Heart left ventricle (tissue), 16 donors: ENCODE results near the gene ATG16L2. TPM values are rescaled to one million over a fixed set of nuclear protein-coding genes. Genes with fewer than 3 reads are reported as not detected.

ENCODE experiments used
- ATAC-seq, 4 donors: fragments of 200-7000 bp; cut with Tn5 transposase; one replicate each; pipeline ENCODE4 v1.9.1; 2020 to 2022; ENCODE audit warnings: moderate library complexity in 4 of 4, mild to moderate bottlenecking in 3 of 4, moderate number of reproducible peaks in 1 of 4
- DNase-seq, 5 donors: peaks; one replicate each; pipeline ENCODE4 v3.0.0-alpha.2; 2020
- H3K27ac ChIP-seq, 12 donors: fragments of 200-600 bp; sonication (generic) in 4 of 12; one replicate each; pipeline versions ENCODE4 v1.5.0 to v1.8.0; 2016 to 2022; ENCODE audit warnings: mild to moderate bottlenecking in 2 of 12
- H3K27me3 ChIP-seq, 9 donors: fragments of 200-600 bp; sonication (generic) in 2 of 9; one replicate each; pipeline versions ENCODE4 v1.5.1 to v1.8.0; 2016 to 2022; ENCODE audit warnings: mild to moderate bottlenecking in 3 of 9
- H3K36me3 ChIP-seq, 9 donors: fragments of 200-600 bp; sonication (generic) in 2 of 9; one replicate each; pipeline versions ENCODE4 v1.5.0 to v1.8.0; 2018 to 2022; ENCODE audit warnings: mild to moderate bottlenecking in 2 of 9
- H3K4me1 ChIP-seq, 12 donors: fragments of 200-600 bp; sonication (generic) in 4 of 12; one replicate each; pipeline versions ENCODE4 v1.5.0 to v1.8.0; 2016 to 2022; ENCODE audit warnings: mild to moderate bottlenecking in 3 of 12
- H3K4me3 ChIP-seq, 12 donors: fragments of 200-600 bp; sonication (generic) in 4 of 12; one replicate each; pipeline versions ENCODE4 v1.5.0 to v1.8.0; 2017 to 2022; ENCODE audit warnings: mild to moderate bottlenecking in 9 of 12, moderate library complexity in 4 of 12
- H3K9me3 ChIP-seq, 12 donors: fragments of 200-600 bp; sonication (generic) in 4 of 12; one replicate each; pipeline versions ENCODE4 v1.5.0 to v1.8.0; 2016 to 2022; ENCODE audit warnings: mild to moderate bottlenecking in 1 of 12
- POLR2A ChIP-seq, 2 donors: fragments of 450-650 bp; IDR thresholded peaks; one replicate each; pipeline ENCODE4 v1.6.1; 2017; ENCODE audit warnings: antibody characterized with exemption in 2 of 2, mild to moderate bottlenecking in 2 of 2, moderate library complexity in 2 of 2
- WGBS, 4 donors: extraction: QIAGEN DNeasy Blood & Tissue Kit in 2 of 4; methylation state at CpG; one replicate each; pipeline versions ENCODE4 v1.1.5 to v1.1.7; 2013 to 2018; 5-methylcytosine and 5-hydroxymethylcytosine counted together
- intact Hi-C, 10 donors: fragments of 100-400 bp; cut with DNase I; formaldehyde crosslinking; loops; one replicate each; pipeline versions ENCODE4 v1.11.1 to v1.14.2; 2022
- polyA plus RNA-seq, 2 donors: library from polyadenylated mRNA; stranded (reverse); fragments of 200-250 nt; gene quantifications; one replicate each; pipeline ENCODE4 v1.2.3, GENCODE V29; 2013
- total RNA-seq, 9 donors: library from RNA; depleted of rRNA in 2 of 9; stranded (reverse); fragments of >200 nt in 2 of 9; fragmentation: NEBNext Ultra II Directional in 3 of 9; extraction: Animal tissue kit (Norgen Biotek cat#: 25700) in 3 of 9; gene quantifications; one replicate each; pipeline versions ENCODE4 v1.1.0 to v1.2.4, GENCODE V29; 2016 to 2023
- TF ChIP-seq, protein P1 (sequence below), 12 donors: fragments of 200-600 bp; sonication (generic) in 4 of 12; IDR thresholded peaks; one replicate each; pipeline versions ENCODE4 v1.5.0 to v1.8.0; 2018 to 2022; ENCODE audit warnings: antibody characterized with exemption in 12 of 12, mild to moderate bottlenecking in 5 of 12
- donor health status: ischemic (EF 13 %, LVEDD 7.1; RV severe dilation, severe dysfunction).
- donor health status: healthy with polysubstance abuse.
- donor health status: DM: no; HTN: yes; CAD: no.
- donor health status: DM: no; HTN: no; CAD: no.
- donor health status: ischemic (EF 25% LVEDD 6.9; RV normal size, moderate dysfunction).
- donor health status: ischemic (EF 25% LVEDD 5.7; RV mildly dilated, moderate dysfunction).
- donor health status: healthy.
- donor health status: DM: yes; HTN: yes; CAD: no.
- donor health status: ischemic (EF 35%, LVEDD 5.7; RV mildly dilated, moderate dysfunction).
- donor health status: nonischemic (EF 11% LVEDD 7.7; RV severe dilation, severe dysfunction).
- donor health status: DM: yes; HTN: yes; CAD: no.
- donor health status: PGD.
- donor health status: ischemic (EF 29% LVEDD 5.4; RV normal size, mild dysfunction).
- donor health status: nonischemic (EF 23%, LVEDD 6.1; RV moderate dilation, normal function).

Gene ATG16L2
- total and polyA plus RNA-seq, 11 donors, result 6.0 to 28.9 (median 13.2) TPM

DNA sequence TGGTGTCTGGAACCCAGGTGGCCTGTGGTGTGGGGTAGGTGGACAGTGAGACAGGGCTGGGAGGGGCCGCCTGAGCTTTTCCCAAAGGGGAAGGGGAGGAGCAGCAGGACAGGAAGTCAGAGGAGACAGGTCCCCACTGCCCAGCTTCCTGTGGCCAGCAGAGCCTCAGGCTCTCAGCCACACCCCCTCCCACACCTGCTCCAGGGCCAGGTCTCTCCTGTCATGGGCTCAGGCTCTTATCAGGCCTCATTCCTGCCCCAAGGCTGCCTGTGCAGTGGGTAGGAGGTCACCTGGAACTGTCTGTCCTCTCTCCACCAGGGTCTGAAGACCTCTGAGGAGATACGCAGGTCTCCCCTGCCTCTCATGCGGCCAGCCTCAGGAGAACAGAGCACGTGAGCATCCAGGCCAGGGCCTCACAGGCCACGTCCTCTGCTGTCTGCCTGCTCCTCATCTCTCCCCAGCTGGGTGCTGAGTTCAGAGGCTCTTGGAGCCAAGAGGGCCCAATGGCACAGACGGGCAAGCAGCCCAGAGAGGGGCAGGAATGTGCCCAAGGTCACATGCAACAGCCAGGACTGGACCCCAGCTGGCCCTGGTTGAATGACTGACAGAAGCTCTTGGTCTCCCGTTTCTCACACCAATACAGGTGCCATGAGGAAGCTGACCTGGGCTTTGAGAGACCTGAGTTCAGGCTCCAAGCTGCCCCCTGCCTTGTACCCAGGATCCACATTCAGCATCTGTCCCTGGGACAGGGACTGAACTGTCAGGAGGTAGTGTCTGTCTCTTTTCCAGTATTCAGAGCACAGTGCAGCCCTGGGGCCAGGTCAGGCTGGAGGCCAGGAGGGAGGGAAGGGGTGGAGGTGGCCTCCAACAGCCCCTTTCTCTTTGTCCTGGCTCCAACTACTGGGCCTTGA lies 37.1 kb upstream of the ATG16L2 start:
- Histone ChIP-seq H3K27ac (peak overlapping the region in 11 of 12 donors; percentile 3 to 77 (median 60)), H3K36me3 (no peaks in the 10 kb centered on the region), H3K9me3 (no peaks in the 10 kb centered on the region), H3K4me1 (peaks cover 0 to 62% (median 37%) of the 10 kb centered on the region in 12 donors), H3K27me3 (no peaks in the 10 kb centered on the region), H3K4me3 (no peak overlapping the region)
- intact Hi-C loops, result loop anchor here in 1 of 10 donors (5.0 kb wide), 1 partner anchor 40 kb away; no protein-coding TSS in a partner anchor
- ATAC-seq (peak; percentile 48 to 66 (median 60)), DNase-seq (peak in 4 of 5 donors; percentile 53 to 84 (median 73))
- 52 to 72% (median 55%) methylated on average over 3 to 7 of the region's 7 CpGs for WGBS, 4 donors
- TF ChIP-seq POLR2A (IDR thresholded peaks at IDR 0.05), result no peak
- TF ChIP-seq, protein P1, sequence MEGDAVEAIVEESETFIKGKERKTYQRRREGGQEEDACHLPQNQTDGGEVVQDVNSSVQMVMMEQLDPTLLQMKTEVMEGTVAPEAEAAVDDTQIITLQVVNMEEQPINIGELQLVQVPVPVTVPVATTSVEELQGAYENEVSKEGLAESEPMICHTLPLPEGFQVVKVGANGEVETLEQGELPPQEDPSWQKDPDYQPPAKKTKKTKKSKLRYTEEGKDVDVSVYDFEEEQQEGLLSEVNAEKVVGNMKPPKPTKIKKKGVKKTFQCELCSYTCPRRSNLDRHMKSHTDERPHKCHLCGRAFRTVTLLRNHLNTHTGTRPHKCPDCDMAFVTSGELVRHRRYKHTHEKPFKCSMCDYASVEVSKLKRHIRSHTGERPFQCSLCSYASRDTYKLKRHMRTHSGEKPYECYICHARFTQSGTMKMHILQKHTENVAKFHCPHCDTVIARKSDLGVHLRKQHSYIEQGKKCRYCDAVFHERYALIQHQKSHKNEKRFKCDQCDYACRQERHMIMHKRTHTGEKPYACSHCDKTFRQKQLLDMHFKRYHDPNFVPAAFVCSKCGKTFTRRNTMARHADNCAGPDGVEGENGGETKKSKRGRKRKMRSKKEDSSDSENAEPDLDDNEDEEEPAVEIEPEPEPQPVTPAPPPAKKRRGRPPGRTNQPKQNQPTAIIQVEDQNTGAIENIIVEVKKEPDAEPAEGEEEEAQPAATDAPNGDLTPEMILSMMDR (IDR thresholded peaks at IDR 0.05), result no peak

DNA sequence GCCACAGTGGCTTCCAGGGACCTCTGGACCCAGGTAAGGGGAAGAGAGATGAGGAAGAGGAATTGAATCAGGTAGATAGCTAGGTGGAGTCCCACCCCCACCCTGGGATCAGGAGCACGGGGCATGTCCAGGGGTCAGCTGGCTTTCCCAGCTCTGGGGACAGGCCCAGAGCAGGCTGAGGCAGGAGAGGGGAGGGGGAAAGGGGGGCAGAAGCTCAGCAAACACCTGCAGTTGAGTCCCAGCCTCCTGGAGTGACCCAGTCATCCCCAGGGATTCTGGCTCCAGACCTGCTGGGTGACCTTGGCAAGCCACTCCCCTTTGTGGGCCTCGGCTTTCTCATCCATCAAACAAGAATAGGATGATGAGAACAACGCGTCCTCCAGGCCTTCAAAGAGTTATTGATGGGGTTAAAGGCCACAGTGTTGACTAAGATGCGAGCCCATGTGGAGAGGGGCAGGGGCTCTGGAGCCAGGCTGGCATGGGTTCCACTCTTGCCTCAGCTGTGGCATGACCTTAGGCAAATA lies 36.4 kb upstream of the ATG16L2 start:
- TF ChIP-seq POLR2A (IDR thresholded peaks at IDR 0.05), result no peak
- TF ChIP-seq, protein P1 (IDR thresholded peaks at IDR 0.05), result no peak
- intact Hi-C loops, result loop anchor here in 1 of 10 donors (5.0 kb wide), 1 partner anchor 41 kb away; no protein-coding TSS in a partner anchor
- H3K4me1 ChIP-seq, result peaks cover 0 to 59% (median 36%) of the 10 kb centered on the region in 12 donors

DNA sequence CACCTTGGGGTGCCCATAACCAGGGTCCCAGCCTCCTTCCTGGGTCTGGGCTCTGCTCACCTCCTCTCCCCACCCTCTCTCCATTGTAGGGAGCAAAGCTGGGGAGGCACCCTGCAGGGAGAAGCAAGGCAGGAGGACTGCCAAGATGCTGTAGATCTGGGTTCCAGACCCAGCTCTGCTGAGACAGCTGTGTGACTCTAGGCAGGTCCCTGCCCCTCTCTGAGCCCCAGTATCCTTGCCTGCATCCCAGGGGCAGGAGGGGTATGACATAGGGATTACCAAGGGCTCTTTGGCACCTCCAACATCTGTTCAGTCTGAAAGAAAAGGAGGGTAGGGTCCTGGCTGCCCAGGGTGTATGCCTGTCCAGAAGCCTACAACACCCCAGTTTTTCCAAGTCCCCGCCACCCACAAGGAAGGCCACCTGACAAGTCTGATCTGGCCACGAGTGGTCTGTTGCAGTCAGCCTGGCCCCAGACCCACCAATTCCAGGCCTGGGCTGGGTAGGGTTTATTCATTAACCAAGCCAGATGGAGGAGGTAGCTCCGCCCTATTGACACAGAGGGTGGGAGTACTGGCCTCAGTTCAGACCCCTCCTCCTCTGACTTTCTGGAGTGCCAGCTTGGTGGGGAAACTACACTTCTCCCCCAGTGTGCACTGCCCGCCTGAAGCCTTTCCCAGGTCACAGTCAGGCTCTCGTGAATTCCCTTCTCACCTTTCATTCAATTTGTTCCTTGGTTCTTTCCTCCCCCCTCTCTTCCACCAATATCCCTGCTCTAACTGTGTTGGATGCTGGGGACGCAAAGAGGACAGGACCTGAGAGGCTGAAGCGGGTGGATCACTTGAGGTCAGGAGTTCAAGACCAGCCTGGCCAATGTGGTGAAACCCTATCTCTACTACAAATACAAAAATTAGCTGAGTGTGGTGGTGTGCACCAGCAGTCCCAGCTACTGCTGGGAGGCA lies 35.4 kb upstream of the ATG16L2 start:
- intact Hi-C loops, result loop anchor here in 1 of 10 donors (5.0 kb wide), 1 partner anchor 42 kb away; no protein-coding TSS in a partner anchor
- peak overlapping the region in 2 of 12 donors; percentile 56 to 77 for H3K27ac ChIP-seq
- no peaks in the 10 kb centered on the region for H3K27me3 ChIP-seq
- TF ChIP-seq, protein P1 (IDR thresholded peaks at IDR 0.05), result no peak
- no peak for TF ChIP-seq POLR2A (IDR thresholded peaks at IDR 0.05)
- WGBS, 4 donors, result 90 to 97% (median 95%) methylated on average over 7 of the region's 7 CpGs
- no peaks in the 10 kb centered on the region for H3K9me3 ChIP-seq
- ATAC-seq (no peak), DNase-seq (peak in 1 of 5 donors; percentile 18)
- no peaks in the 10 kb centered on the region for H3K36me3 ChIP-seq
- H3K4me3 ChIP-seq, result no peak overlapping the region
- H3K4me1 ChIP-seq, result peaks cover 0 to 51% (median 32%) of the 10 kb centered on the region in 12 donors

More for the DNA sequence above, 36.4 kb upstream of the ATG16L2 start:
- DNase-seq, result no peak
- Histone ChIP-seq H3K9me3 (no peaks in the 10 kb centered on the region), H3K36me3 (no peaks in the 10 kb centered on the region), H3K4me3 (no peak overlapping the region), H3K27ac (peak overlapping the region in 10 of 12 donors; percentile 3 to 77 (median 62)), H3K27me3 (no peaks in the 10 kb centered on the region)
- no peak for ATAC-seq
- 48 to 90% (median 73%) methylated on average over 4 to 5 of the region's 5 CpGs for WGBS, 4 donors
